GM12865 (cell line): ENCODE results near the gene RIIAD1.

Experiments
- DNase-seq: peaks from one replicate; pipeline ENCODE4 v3.0.0; 2010; ENCODE audit warnings: low read depth
- H3K4me3 ChIP-seq: 2 replicates; pipeline ENCODE4 v1.5.1; 2011; ENCODE audit warnings: mild to moderate bottlenecking, low read depth, low read length, control low read depth
- CTCF ChIP-seq: IDR thresholded peaks from 2 replicates; pipeline ENCODE4 v1.5.1; 2011; ENCODE audit warnings: low read length, control low read depth, low read depth, inconsistent platforms; ENCODE audit not compliant: insufficient read depth; ENCODE audit errors: missing control alignments

RIIAD1 gene

GRCh38 chr1:151710187-151710840 is 11.0 kb upstream of the RIIAD1 start:
- no peak for TF ChIP-seq CTCF
- DNase-seq: peak; percentile 54
- no peak overlapping the region for H3K4me3 ChIP-seq

GRCh38 chr1:151711044-151711800 is 10.1 kb upstream of the RIIAD1 start:
- TF ChIP-seq CTCF: no peak
- no peak for DNase-seq
- no peak overlapping the region for H3K4me3 ChIP-seq

- no peak overlapping the region for H3K4me3 ChIP-seq
- TF ChIP-seq CTCF: no peak
- no peak for DNase-seq
These were observed 9.4 kb upstream of the RIIAD1 start for GRCh38 chr1:151711951-151712350.

GRCh38 chr1:151713044-151713443 is 8.3 kb upstream of the RIIAD1 start:
- no peak overlapping the region for H3K4me3 ChIP-seq
- TF ChIP-seq CTCF: no peak
- no peak for DNase-seq

GRCh38 chr1:151713874-151714273 is 7.4 kb upstream of the RIIAD1 start:
- TF ChIP-seq CTCF: no peak
- DNase-seq: no peak

GRCh38 chr1:151714820-151715725 is 6.2 kb upstream of the RIIAD1 start:
- no peak overlapping the region for H3K4me3 ChIP-seq
- no peak for DNase-seq
- no peak for TF ChIP-seq CTCF

More at GRCh38 chr1:151713874-151714273, 7.4 kb upstream of the RIIAD1 start:
- H3K4me3 ChIP-seq: no peak overlapping the region
